Fibroblast of lung (primary cell): Measurements from ENCODE around the gene PRICKLE4. TPM values are rescaled to one million over a fixed set of nuclear protein-coding genes. Genes with fewer than 3 reads are reported as not detected.

ENCODE experiments used
- DNase-seq, 2 donors: peaks; one replicate each; pipeline versions ENCODE4 v3.0.0 to v3.0.0-alpha.2; 2010; ENCODE audit warnings: low read depth in 2 of 2
- H2AFZ ChIP-seq: 2 replicates; pipeline ENCODE4 v1.5.1; 2012; ENCODE audit warnings: low read length, control low read depth, inconsistent platforms
- H3K27ac ChIP-seq: 2 replicates; pipeline ENCODE4 v1.5.1; 2011; ENCODE audit warnings: low read length, control low read depth; ENCODE audit not compliant: insufficient read depth
- H3K27me3 ChIP-seq: 2 replicates; pipeline ENCODE4 v1.5.1; 2011; ENCODE audit warnings: mild to moderate bottlenecking, low read length; ENCODE audit not compliant: control insufficient read depth, insufficient read depth
- H3K36me3 ChIP-seq: 2 replicates; pipeline ENCODE4 v1.5.1; 2011; ENCODE audit warnings: low read length; ENCODE audit not compliant: control insufficient read depth, insufficient read depth
- H3K4me1 ChIP-seq: 2 replicates; pipeline ENCODE4 v1.5.1; 2011; ENCODE audit warnings: low read length; ENCODE audit not compliant: control insufficient read depth, insufficient read depth; ENCODE audit errors: extremely low read depth
- H3K4me2 ChIP-seq: 2 replicates; pipeline ENCODE4 v1.5.1; 2011; ENCODE audit warnings: low read length, control low read depth; ENCODE audit not compliant: insufficient read depth; ENCODE audit errors: extremely low read depth
- H3K4me3 ChIP-seq, 4 experiments: fragments of 200-600 bp in 1 of 4; sonication (generic) in 1 of 4; replicated peaks in 1 of 4; 2 replicates each; pipeline ENCODE4 v1.5.1; 2011 to 2016; ENCODE audit warnings: low read length in 4 of 4, low read depth in 3 of 4, mild to moderate bottlenecking in 3 of 4, control low read depth in 2 of 4, inconsistent platforms in 1 of 4, mixed read lengths in 1 of 4; ENCODE audit not compliant: insufficient read depth in 1 of 4; ENCODE audit errors: control extremely low read depth in 1 of 4
- H3K79me2 ChIP-seq: 2 replicates; pipeline ENCODE4 v1.5.1; 2012; ENCODE audit warnings: mild to moderate bottlenecking, low read length, inconsistent platforms; ENCODE audit not compliant: control insufficient read depth, insufficient read depth
- H3K9ac ChIP-seq: 2 replicates; pipeline ENCODE4 v1.5.1; 2011; ENCODE audit warnings: mild to moderate bottlenecking, low read length, control low read depth; ENCODE audit not compliant: insufficient read depth
- H3K9me3 ChIP-seq: 2 replicates; pipeline ENCODE4 v1.5.1; 2012; ENCODE audit warnings: low read depth, low read length; ENCODE audit not compliant: control insufficient read depth, insufficient read depth
- H4K20me1 ChIP-seq: 2 replicates; pipeline ENCODE4 v1.5.1; 2011; ENCODE audit warnings: low read length; ENCODE audit not compliant: control insufficient read depth, insufficient read depth; ENCODE audit errors: extremely low read depth
- CTCF ChIP-seq, 2 donors: IDR thresholded peaks in 1 of 2; conservative IDR thresholded peaks in 1 of 2; 1 replicate in 1 of 2; 2 replicates in 1 of 2; pipeline ENCODE4 v1.5.1; 2011 to 2012; ENCODE audit warnings: low read length in 2 of 2, control low read depth in 1 of 2, inconsistent platforms in 1 of 2, low read depth in 1 of 2, mild to moderate bottlenecking in 1 of 2
- EZH2 ChIP-seq: IDR thresholded peaks from 2 replicates; pipeline ENCODE4 v1.5.1; 2012; ENCODE audit warnings: low read length, control low read depth, mild to moderate bottlenecking; ENCODE audit errors: missing control alignments
- polyA plus RNA-seq, 2 donors: library from polyadenylated mRNA; depleted of rRNA in 1 of 2; stranded (reverse) in 1 of 2; unstranded in 1 of 2; fragments of >200 nt; gene quantifications; 2 replicates each; pipeline ENCODE4 v1.2.1, GENCODE V29; 2011 to 2012; ENCODE audit warnings: missing spikeins in 1 of 2
- total RNA-seq: library from RNA; depleted of rRNA; stranded (reverse); fragments of >200 nt; gene quantifications from 2 replicates; pipeline ENCODE4 v1.2.1, GENCODE V29; 2014

PRICKLE4 gene
- total and polyA plus RNA-seq, 2 donors (not counting 1 experiment from before 2014, with no cell fraction given): 0.08 TPM; not detected in 1

- no peak for TF ChIP-seq EZH2
- TF ChIP-seq CTCF (conservative IDR thresholded peaks at IDR 0.05 in 1 of 2, IDR thresholded peaks at IDR 0.05 in 1 of 2; ENCODE audit: low read depth in 1 of 2, low read length in 2 of 2): peak; percentile 26 to 49
These were observed 6.1 kb downstream of the PRICKLE4 start for GRCh38 chr6:41786451-41787218.

GRCh38 chr6:41787219-41787917 lies 6.8 kb downstream of the PRICKLE4 start, which contains the start of gene TOMM6:
TOMM6 (plus strand) TSS chr6:41787694; CDS start chr6:41787698, 4 bp downstream.
- TF ChIP-seq CTCF (conservative IDR thresholded peaks at IDR 0.05 in 1 of 2, IDR thresholded peaks at IDR 0.05 in 1 of 2; ENCODE audit: low read depth in 1 of 2, low read length in 2 of 2) (peak; percentile 51 to 68), EZH2 (no peak)
- Histone ChIP-seq H4K20me1 (no peaks in the 10 kb centered on the region), H2AFZ (peak within 1 kb of the TSS; percentile 88), H3K4me1 (peaks cover 4% of the 10 kb centered on the region), H3K9me3 (no peaks in the 10 kb centered on the region), H3K36me3 (peaks cover 3% of the 10 kb centered on the region), H3K27ac (peak within 1 kb of the TSS; percentile 97), H3K4me3 (peak within 1 kb of the TSS; percentile 98 to 100 (median 100)), H3K79me2 (peaks cover 13% of the 10 kb centered on the region), H3K9ac (peak within 1 kb of the TSS; percentile 92), H3K4me2 (peak within 1 kb of the TSS; percentile 94), H3K27me3 (no peaks in the 10 kb centered on the region)
- DNase-seq: peak; percentile 92 to 95

More at GRCh38 chr6:41786451-41787218, 6.1 kb downstream of the PRICKLE4 start:
- Histone ChIP-seq H3K4me1 (peaks cover 4% of the 10 kb centered on the region), H3K4me3 (peak overlapping the region; percentile 98 to 100 (median 100)), H3K9me3 (no peaks in the 10 kb centered on the region), H3K27me3 (no peaks in the 10 kb centered on the region), H3K4me2 (peak overlapping the region; percentile 98), H4K20me1 (no peaks in the 10 kb centered on the region), H3K9ac (peak overlapping the region; percentile 58), H3K36me3 (peaks cover 3% of the 10 kb centered on the region), H3K79me2 (peaks cover 13% of the 10 kb centered on the region), H2AFZ (peak overlapping the region; percentile 68), H3K27ac (peak overlapping the region; percentile 97)
- DNase-seq: peak; percentile 66 to 72

GRCh38 chr6:41789390-41789724 lies 8.8 kb downstream of the PRICKLE4 start:
- Histone ChIP-seq H3K4me1 (peaks cover 4% of the 10 kb centered on the region), H3K79me2 (peaks cover 13% of the 10 kb centered on the region), H3K27me3 (no peaks in the 10 kb centered on the region), H3K4me2 (no peak overlapping the region), H3K9ac (no peak overlapping the region), H2AFZ (no peak overlapping the region), H4K20me1 (no peaks in the 10 kb centered on the region), H3K36me3 (peaks cover 3% of the 10 kb centered on the region), H3K4me3 (no peak overlapping the region), H3K27ac (no peak overlapping the region), H3K9me3 (no peaks in the 10 kb centered on the region)
- no peak for DNase-seq
- no peak for TF ChIP-seq CTCF (conservative IDR thresholded peaks at IDR 0.05 in 1 of 2, IDR thresholded peaks at IDR 0.05 in 1 of 2; ENCODE audit: low read depth in 1 of 2, low read length in 2 of 2)
